WTC11 (cell line): ENCODE results near the gene MBNL1. TPM values are rescaled to one million over a fixed set of nuclear protein-coding genes. Genes with fewer than 3 reads are reported as not detected.

Experiments used
- ATAC-seq: fragments of 200-7000 bp; cut with Tn5 transposase; 2 replicates; pipeline ENCODE4 v1.10.0; 2021; ENCODE audit warnings: mild to moderate bottlenecking, moderate library complexity
- CTCF ChIA-PET: fragments of 300-600 bp; sonication (Branson Sonifier 250); formaldehyde crosslinking; loops from one replicate; lab custom pipeline; 2021; ENCODE audit warnings: antibody characterized with exemption; lab: Charles Lee
- POLR2A ChIA-PET: fragments of 350-600 bp; sonication (Branson Sonifier 250); formaldehyde crosslinking; loops from one replicate; lab custom pipeline; 2021; ENCODE audit warnings: antibody characterized with exemption; lab: Charles Lee
- DNase-seq: peaks from one replicate; pipeline ENCODE4 v3.0.0; 2021; ENCODE audit warnings: low spot score
- H3K27ac Mint-ChIP-seq: 2 replicates; pipeline ENCODE4 v1.8.0; 2021; ENCODE audit warnings: mixed read lengths
- H3K27me3 Mint-ChIP-seq: 2 replicates; pipeline ENCODE4 v1.8.0; 2021; ENCODE audit warnings: low read depth, mild to moderate bottlenecking, moderate library complexity, mixed read lengths
- H3K36me3 Mint-ChIP-seq: 2 replicates; pipeline ENCODE4 v1.8.0; 2021; ENCODE audit warnings: mixed read lengths
- H3K4me1 Mint-ChIP-seq: 2 replicates; pipeline ENCODE4 v1.8.0; 2022; ENCODE audit warnings: mixed read lengths
- H3K4me3 Mint-ChIP-seq: 2 replicates; pipeline ENCODE4 v1.8.0; 2021; ENCODE audit warnings: mild to moderate bottlenecking, moderate library complexity, mixed read lengths
- H3K9me3 Mint-ChIP-seq: 2 replicates; pipeline ENCODE4 v1.8.0; 2021; ENCODE audit warnings: mixed read lengths
- ELF4 ChIP-seq: sonication (generic); formaldehyde crosslinking; IDR thresholded peaks from 2 replicates; pipeline ENCODE4 v1.8.1; 2022; ENCODE audit warnings: low read depth, mild to moderate bottlenecking, moderate library complexity, missing genetic modification reagents
- GRHL2 ChIP-seq: fragments of 250-450 bp; sonication (Bioruptor Pico); IDR thresholded peaks from 2 replicates; pipeline ENCODE4 v1.8.0; 2022; ENCODE audit warnings: mild to moderate bottlenecking, moderate library complexity; ENCODE audit not compliant: insufficient replicate concordance, severe bottlenecking
- HMGA2 ChIP-seq: fragments of 250-450 bp; sonication (Bioruptor Pico); IDR thresholded peaks from 2 replicates; pipeline ENCODE4 v1.4.0; 2021; ENCODE audit warnings: mild to moderate bottlenecking, moderate library complexity
- IRF2 ChIP-seq: sonication (generic); formaldehyde crosslinking; IDR thresholded peaks from 2 replicates; pipeline ENCODE4 v1.8.0; 2022; ENCODE audit warnings: low read depth, missing genetic modification reagents, borderline replicate concordance
- JAZF1 ChIP-seq: fragments of 250-450 bp; sonication (Bioruptor Pico); IDR thresholded peaks from 2 replicates; pipeline ENCODE4 v1.9.0; 2021; ENCODE audit warnings: moderate library complexity, mild to moderate bottlenecking, inconsistent platforms
- PRRX2 ChIP-seq: fragments of 250-450 bp; sonication (Bioruptor Pico); IDR thresholded peaks from 2 replicates; pipeline ENCODE4 v1.8.0; 2021; ENCODE audit warnings: mild to moderate bottlenecking
- ZNF138 ChIP-seq: sonication (generic); formaldehyde crosslinking; conservative IDR thresholded peaks from 2 replicates; pipeline ENCODE4 v1.8.1; 2022; ENCODE audit warnings: mild to moderate bottlenecking, moderate library complexity, missing genetic modification reagents
- ZNF317 ChIP-seq: sonication (generic); formaldehyde crosslinking; IDR thresholded peaks from 2 replicates; pipeline ENCODE4 v1.8.1; 2023; ENCODE audit warnings: low read depth, mild to moderate bottlenecking, moderate library complexity, missing genetic modification reagents, borderline replicate concordance
- total RNA-seq: library from RNA; stranded (reverse); gene quantifications from 3 replicates; pipeline ENCODE4 v1.2.3, GENCODE V29; 2021
- TF ChIP-seq, protein P1 (sequence below): sonication (generic); formaldehyde crosslinking; IDR thresholded peaks from 2 replicates; pipeline ENCODE4 v1.8.0; 2023; ENCODE audit warnings: mild to moderate bottlenecking, missing genetic modification reagents
- TF ChIP-seq, protein P2 (sequence below): fragments of 250-450 bp; sonication (Bioruptor Pico); IDR thresholded peaks from 2 replicates; pipeline ENCODE4 v1.9.0; 2021; ENCODE audit warnings: moderate library complexity, mild to moderate bottlenecking, inconsistent platforms, borderline replicate concordance
- TF ChIP-seq, protein P3 (sequence below): sonication (generic); formaldehyde crosslinking; IDR thresholded peaks from 2 replicates; pipeline ENCODE4 v1.8.0; 2023; ENCODE audit warnings: missing genetic modification reagents, mild to moderate bottlenecking, borderline replicate concordance
- TF ChIP-seq, protein P4 (sequence below): fragments of 250-450 bp; sonication (Bioruptor Pico); IDR thresholded peaks from 2 replicates; pipeline ENCODE4 v1.9.0; 2021; ENCODE audit warnings: mild to moderate bottlenecking
- TF ChIP-seq, protein P5 (sequence below): fragments of 250-450 bp; sonication (Bioruptor Pico); IDR thresholded peaks from 2 replicates; pipeline ENCODE4 v1.9.0; 2021; ENCODE audit warnings: mild to moderate bottlenecking, borderline replicate concordance

Gene MBNL1
- total RNA-seq, 1 experiment from 2014 or later = 20.4 TPM

DNA sequence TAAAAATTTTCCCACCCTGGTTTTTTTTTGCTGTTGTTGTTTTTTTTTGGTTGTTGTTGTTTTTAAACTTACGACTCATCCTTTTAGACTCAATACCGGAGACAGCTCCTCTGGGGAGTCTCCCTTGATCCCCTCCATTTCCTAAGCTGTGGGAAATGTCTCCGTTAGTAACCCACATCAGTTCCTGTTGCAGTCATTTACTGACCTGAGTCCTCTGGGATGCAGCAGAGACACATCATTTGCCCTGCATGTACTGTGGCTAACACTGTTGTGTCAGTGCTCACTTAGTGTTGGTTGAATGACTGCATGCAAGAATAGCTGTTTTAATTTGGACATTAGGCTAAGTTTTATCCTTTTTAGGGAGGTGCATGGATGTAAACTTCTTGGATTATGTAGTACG is 83.8 kb downstream of the MBNL1 start:
- peak; percentile 65 for ATAC-seq
- TF ChIP-seq, protein P1, sequence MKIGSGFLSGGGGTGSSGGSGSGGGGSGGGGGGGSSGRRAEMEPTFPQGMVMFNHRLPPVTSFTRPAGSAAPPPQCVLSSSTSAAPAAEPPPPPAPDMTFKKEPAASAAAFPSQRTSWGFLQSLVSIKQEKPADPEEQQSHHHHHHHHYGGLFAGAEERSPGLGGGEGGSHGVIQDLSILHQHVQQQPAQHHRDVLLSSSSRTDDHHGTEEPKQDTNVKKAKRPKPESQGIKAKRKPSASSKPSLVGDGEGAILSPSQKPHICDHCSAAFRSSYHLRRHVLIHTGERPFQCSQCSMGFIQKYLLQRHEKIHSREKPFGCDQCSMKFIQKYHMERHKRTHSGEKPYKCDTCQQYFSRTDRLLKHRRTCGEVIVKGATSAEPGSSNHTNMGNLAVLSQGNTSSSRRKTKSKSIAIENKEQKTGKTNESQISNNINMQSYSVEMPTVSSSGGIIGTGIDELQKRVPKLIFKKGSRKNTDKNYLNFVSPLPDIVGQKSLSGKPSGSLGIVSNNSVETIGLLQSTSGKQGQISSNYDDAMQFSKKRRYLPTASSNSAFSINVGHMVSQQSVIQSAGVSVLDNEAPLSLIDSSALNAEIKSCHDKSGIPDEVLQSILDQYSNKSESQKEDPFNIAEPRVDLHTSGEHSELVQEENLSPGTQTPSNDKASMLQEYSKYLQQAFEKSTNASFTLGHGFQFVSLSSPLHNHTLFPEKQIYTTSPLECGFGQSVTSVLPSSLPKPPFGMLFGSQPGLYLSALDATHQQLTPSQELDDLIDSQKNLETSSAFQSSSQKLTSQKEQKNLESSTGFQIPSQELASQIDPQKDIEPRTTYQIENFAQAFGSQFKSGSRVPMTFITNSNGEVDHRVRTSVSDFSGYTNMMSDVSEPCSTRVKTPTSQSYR (CRISPR knock-in tag) = no peak
- TF ChIP-seq ELF4 (CRISPR knock-in tag) = no peak
- no peak for TF ChIP-seq ZNF317 (CRISPR knock-in tag)
- TF ChIP-seq ZNF138 = no peak
- TF ChIP-seq, protein P2, sequence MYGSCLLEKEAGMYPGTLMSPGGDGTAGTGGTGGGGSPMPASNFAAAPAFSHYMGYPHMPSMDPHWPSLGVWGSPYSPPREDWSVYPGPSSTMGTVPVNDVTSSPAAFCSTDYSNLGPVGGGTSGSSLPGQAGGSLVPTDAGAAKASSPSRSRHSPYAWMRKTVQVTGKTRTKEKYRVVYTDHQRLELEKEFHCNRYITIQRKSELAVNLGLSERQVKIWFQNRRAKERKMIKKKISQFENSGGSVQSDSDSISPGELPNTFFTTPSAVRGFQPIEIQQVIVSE = no peak
- no peak for TF ChIP-seq HMGA2
- TF ChIP-seq, protein P3, sequence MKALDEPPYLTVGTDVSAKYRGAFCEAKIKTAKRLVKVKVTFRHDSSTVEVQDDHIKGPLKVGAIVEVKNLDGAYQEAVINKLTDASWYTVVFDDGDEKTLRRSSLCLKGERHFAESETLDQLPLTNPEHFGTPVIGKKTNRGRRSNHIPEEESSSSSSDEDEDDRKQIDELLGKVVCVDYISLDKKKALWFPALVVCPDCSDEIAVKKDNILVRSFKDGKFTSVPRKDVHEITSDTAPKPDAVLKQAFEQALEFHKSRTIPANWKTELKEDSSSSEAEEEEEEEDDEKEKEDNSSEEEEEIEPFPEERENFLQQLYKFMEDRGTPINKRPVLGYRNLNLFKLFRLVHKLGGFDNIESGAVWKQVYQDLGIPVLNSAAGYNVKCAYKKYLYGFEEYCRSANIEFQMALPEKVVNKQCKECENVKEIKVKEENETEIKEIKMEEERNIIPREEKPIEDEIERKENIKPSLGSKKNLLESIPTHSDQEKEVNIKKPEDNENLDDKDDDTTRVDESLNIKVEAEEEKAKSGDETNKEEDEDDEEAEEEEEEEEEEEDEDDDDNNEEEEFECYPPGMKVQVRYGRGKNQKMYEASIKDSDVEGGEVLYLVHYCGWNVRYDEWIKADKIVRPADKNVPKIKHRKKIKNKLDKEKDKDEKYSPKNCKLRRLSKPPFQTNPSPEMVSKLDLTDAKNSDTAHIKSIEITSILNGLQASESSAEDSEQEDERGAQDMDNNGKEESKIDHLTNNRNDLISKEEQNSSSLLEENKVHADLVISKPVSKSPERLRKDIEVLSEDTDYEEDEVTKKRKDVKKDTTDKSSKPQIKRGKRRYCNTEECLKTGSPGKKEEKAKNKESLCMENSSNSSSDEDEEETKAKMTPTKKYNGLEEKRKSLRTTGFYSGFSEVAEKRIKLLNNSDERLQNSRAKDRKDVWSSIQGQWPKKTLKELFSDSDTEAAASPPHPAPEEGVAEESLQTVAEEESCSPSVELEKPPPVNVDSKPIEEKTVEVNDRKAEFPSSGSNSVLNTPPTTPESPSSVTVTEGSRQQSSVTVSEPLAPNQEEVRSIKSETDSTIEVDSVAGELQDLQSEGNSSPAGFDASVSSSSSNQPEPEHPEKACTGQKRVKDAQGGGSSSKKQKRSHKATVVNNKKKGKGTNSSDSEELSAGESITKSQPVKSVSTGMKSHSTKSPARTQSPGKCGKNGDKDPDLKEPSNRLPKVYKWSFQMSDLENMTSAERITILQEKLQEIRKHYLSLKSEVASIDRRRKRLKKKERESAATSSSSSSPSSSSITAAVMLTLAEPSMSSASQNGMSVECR (CRISPR knock-in tag) = no peak
- no peak for TF ChIP-seq IRF2 (CRISPR knock-in tag)
- TF ChIP-seq, protein P4, sequence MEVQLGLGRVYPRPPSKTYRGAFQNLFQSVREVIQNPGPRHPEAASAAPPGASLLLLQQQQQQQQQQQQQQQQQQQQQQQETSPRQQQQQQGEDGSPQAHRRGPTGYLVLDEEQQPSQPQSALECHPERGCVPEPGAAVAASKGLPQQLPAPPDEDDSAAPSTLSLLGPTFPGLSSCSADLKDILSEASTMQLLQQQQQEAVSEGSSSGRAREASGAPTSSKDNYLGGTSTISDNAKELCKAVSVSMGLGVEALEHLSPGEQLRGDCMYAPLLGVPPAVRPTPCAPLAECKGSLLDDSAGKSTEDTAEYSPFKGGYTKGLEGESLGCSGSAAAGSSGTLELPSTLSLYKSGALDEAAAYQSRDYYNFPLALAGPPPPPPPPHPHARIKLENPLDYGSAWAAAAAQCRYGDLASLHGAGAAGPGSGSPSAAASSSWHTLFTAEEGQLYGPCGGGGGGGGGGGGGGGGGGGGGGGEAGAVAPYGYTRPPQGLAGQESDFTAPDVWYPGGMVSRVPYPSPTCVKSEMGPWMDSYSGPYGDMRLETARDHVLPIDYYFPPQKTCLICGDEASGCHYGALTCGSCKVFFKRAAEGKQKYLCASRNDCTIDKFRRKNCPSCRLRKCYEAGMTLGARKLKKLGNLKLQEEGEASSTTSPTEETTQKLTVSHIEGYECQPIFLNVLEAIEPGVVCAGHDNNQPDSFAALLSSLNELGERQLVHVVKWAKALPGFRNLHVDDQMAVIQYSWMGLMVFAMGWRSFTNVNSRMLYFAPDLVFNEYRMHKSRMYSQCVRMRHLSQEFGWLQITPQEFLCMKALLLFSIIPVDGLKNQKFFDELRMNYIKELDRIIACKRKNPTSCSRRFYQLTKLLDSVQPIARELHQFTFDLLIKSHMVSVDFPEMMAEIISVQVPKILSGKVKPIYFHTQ (CRISPR knock-in tag) = no peak
- TF ChIP-seq PRRX2 = no peak
- no peak for TF ChIP-seq GRHL2 (CRISPR knock-in tag)
- TF ChIP-seq, protein P5, sequence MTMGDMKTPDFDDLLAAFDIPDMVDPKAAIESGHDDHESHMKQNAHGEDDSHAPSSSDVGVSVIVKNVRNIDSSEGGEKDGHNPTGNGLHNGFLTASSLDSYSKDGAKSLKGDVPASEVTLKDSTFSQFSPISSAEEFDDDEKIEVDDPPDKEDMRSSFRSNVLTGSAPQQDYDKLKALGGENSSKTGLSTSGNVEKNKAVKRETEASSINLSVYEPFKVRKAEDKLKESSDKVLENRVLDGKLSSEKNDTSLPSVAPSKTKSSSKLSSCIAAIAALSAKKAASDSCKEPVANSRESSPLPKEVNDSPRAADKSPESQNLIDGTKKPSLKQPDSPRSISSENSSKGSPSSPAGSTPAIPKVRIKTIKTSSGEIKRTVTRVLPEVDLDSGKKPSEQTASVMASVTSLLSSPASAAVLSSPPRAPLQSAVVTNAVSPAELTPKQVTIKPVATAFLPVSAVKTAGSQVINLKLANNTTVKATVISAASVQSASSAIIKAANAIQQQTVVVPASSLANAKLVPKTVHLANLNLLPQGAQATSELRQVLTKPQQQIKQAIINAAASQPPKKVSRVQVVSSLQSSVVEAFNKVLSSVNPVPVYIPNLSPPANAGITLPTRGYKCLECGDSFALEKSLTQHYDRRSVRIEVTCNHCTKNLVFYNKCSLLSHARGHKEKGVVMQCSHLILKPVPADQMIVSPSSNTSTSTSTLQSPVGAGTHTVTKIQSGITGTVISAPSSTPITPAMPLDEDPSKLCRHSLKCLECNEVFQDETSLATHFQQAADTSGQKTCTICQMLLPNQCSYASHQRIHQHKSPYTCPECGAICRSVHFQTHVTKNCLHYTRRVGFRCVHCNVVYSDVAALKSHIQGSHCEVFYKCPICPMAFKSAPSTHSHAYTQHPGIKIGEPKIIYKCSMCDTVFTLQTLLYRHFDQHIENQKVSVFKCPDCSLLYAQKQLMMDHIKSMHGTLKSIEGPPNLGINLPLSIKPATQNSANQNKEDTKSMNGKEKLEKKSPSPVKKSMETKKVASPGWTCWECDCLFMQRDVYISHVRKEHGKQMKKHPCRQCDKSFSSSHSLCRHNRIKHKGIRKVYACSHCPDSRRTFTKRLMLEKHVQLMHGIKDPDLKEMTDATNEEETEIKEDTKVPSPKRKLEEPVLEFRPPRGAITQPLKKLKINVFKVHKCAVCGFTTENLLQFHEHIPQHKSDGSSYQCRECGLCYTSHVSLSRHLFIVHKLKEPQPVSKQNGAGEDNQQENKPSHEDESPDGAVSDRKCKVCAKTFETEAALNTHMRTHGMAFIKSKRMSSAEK (CRISPR knock-in tag) = no peak
- TF ChIP-seq JAZF1 (CRISPR knock-in tag) = no peak
- H3K27me3 Mint-ChIP-seq = no peaks in the 10 kb centered on the region
- ChIA-PET POLR2A (no interaction called here), CTCF (no interaction called here)
- H3K27ac Mint-ChIP-seq = peak overlapping the region; percentile 4; the same call in 1 of the 2 replicates
- no peak overlapping the region for H3K4me3 Mint-ChIP-seq
- peaks cover 8% of the 10 kb centered on the region for H3K4me1 Mint-ChIP-seq
- no peaks in the 10 kb centered on the region for H3K9me3 Mint-ChIP-seq
- no peaks in the 10 kb centered on the region for H3K36me3 Mint-ChIP-seq
- DNase-seq = no peak
